ENCODE results near the gene TIMM44.
"Not testable (repeated sequence)": the region's sequence is repeated elsewhere in the genome, so short reads cannot be mapped to it uniquely, and the experiment has no call there.

DNA sequence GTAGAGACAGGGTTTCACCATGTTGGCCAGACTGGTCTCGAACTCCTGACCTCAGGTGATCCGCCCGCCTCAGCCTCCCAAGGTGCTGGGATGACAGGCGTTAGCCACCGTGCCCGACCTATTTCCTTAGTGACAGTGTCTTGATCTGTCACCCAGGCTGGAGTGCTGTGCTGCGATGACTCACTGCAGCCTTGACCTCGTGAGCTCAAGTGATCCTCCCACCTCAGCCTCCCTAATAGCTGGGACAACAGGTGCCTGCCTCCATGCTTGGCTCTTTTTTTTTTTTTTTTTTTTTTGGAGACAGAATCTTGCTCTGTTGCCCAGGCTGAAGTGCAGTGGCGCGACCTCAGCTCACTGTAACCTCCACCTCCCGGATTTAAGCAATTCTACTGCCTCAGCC is 13.4 kb downstream of the TIMM44 start:
- TF ChIP-seq ESRRG (CRISPR knock-in tag; IDR thresholded peaks at IDR 0.05); SNAI2 (CRISPR knock-in tag; IDR thresholded peaks at IDR 0.05); ZFP30 (CRISPR knock-in tag; IDR thresholded peaks at IDR 0.05); TCF4 (CRISPR knock-in tag; IDR thresholded peaks at IDR 0.05; ENCODE audit: borderline replicate concordance); ARNTL (CRISPR knock-in tag; IDR thresholded peaks at IDR 0.05; ENCODE audit: borderline replicate concordance, low read depth): not testable (repeated sequence)
- TF ChIP-seq, protein P1, sequence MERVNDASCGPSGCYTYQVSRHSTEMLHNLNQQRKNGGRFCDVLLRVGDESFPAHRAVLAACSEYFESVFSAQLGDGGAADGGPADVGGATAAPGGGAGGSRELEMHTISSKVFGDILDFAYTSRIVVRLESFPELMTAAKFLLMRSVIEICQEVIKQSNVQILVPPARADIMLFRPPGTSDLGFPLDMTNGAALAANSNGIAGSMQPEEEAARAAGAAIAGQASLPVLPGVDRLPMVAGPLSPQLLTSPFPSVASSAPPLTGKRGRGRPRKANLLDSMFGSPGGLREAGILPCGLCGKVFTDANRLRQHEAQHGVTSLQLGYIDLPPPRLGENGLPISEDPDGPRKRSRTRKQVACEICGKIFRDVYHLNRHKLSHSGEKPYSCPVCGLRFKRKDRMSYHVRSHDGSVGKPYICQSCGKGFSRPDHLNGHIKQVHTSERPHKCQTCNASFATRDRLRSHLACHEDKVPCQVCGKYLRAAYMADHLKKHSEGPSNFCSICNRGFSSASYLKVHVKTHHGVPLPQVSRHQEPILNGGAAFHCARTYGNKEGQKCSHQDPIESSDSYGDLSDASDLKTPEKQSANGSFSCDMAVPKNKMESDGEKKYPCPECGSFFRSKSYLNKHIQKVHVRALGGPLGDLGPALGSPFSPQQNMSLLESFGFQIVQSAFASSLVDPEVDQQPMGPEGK (CRISPR knock-in tag; IDR thresholded peaks at IDR 0.05; ENCODE audit: borderline replicate concordance), result not testable (repeated sequence)
- TF ChIP-seq, protein P2, sequence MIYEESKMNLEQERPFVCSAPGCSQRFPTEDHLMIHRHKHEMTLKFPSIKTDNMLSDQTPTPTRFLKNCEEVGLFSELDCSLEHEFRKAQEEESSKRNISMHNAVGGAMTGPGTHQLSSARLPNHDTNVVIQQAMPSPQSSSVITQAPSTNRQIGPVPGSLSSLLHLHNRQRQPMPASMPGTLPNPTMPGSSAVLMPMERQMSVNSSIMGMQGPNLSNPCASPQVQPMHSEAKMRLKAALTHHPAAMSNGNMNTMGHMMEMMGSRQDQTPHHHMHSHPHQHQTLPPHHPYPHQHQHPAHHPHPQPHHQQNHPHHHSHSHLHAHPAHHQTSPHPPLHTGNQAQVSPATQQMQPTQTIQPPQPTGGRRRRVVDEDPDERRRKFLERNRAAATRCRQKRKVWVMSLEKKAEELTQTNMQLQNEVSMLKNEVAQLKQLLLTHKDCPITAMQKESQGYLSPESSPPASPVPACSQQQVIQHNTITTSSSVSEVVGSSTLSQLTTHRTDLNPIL (CRISPR knock-in tag; IDR thresholded peaks at IDR 0.05; ENCODE audit: low read depth), result not testable (repeated sequence)
- TF ChIP-seq, protein P3, sequence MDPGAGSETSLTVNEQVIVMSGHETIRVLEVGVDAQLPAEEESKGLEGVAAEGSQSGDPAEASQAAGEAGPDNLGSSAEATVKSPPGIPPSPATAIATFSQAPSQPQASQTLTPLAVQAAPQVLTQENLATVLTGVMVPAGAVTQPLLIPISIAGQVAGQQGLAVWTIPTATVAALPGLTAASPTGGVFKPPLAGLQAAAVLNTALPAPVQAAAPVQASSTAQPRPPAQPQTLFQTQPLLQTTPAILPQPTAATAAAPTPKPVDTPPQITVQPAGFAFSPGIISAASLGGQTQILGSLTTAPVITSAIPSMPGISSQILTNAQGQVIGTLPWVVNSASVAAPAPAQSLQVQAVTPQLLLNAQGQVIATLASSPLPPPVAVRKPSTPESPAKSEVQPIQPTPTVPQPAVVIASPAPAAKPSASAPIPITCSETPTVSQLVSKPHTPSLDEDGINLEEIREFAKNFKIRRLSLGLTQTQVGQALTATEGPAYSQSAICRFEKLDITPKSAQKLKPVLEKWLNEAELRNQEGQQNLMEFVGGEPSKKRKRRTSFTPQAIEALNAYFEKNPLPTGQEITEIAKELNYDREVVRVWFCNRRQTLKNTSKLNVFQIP (CRISPR knock-in tag; IDR thresholded peaks at IDR 0.05; ENCODE audit: borderline replicate concordance, low read depth), result not testable (repeated sequence)
